ENCODE results near the gene PPP1R13B.

DNA sequence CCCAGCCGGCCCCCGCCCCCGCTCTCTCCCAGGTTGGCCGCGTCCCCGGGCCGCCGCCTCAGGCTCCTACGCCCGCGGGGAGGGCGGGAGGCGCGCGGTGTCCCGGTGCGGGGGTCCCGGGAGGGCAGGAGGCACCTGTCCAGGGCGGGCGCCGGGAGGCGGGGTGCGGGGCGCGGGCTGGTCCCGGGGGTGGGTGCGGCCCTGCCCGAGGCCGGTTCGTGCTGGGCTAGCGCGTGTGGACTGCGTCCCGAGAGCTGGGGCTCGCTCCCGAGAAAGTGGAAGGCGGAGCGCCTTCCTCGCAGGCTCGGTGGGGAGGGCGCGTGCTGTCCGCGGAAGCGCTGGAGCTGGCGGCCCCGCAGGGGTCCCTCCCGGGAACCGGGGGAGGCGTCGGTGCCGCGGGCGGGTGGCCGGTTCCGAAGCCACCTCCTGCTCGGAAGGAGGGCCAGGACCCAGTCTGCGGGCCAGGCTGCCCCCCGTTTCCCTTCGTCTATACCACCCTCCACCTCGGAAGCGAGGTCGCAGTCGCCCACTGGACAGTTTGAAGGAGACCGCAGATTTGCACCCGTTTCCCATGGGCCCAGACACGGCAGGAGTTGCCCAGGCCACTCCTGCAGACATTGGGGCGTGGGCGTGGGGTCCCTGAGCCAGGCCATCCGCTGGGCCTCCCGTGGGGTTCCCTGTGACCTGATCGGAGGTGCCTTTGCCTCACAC lies 131.1 kb downstream of the PPP1R13B start:
- TF ChIP-seq, protein P1, sequence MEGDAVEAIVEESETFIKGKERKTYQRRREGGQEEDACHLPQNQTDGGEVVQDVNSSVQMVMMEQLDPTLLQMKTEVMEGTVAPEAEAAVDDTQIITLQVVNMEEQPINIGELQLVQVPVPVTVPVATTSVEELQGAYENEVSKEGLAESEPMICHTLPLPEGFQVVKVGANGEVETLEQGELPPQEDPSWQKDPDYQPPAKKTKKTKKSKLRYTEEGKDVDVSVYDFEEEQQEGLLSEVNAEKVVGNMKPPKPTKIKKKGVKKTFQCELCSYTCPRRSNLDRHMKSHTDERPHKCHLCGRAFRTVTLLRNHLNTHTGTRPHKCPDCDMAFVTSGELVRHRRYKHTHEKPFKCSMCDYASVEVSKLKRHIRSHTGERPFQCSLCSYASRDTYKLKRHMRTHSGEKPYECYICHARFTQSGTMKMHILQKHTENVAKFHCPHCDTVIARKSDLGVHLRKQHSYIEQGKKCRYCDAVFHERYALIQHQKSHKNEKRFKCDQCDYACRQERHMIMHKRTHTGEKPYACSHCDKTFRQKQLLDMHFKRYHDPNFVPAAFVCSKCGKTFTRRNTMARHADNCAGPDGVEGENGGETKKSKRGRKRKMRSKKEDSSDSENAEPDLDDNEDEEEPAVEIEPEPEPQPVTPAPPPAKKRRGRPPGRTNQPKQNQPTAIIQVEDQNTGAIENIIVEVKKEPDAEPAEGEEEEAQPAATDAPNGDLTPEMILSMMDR (IDR thresholded peaks at IDR 0.05) = no peak
- TF ChIP-seq, protein P2, sequence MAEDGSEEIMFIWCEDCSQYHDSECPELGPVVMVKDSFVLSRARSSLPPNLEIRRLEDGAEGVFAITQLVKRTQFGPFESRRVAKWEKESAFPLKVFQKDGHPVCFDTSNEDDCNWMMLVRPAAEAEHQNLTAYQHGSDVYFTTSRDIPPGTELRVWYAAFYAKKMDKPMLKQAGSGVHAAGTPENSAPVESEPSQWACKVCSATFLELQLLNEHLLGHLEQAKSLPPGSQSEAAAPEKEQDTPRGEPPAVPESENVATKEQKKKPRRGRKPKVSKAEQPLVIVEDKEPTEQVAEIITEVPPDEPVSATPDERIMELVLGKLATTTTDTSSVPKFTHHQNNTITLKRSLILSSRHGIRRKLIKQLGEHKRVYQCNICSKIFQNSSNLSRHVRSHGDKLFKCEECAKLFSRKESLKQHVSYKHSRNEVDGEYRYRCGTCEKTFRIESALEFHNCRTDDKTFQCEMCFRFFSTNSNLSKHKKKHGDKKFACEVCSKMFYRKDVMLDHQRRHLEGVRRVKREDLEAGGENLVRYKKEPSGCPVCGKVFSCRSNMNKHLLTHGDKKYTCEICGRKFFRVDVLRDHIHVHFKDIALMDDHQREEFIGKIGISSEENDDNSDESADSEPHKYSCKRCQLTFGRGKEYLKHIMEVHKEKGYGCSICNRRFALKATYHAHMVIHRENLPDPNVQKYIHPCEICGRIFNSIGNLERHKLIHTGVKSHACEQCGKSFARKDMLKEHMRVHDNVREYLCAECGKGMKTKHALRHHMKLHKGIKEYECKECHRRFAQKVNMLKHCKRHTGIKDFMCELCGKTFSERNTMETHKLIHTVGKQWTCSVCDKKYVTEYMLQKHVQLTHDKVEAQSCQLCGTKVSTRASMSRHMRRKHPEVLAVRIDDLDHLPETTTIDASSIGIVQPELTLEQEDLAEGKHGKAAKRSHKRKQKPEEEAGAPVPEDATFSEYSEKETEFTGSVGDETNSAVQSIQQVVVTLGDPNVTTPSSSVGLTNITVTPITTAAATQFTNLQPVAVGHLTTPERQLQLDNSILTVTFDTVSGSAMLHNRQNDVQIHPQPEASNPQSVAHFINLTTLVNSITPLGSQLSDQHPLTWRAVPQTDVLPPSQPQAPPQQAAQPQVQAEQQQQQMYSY (CRISPR knock-in tag; IDR thresholded peaks at IDR 0.05) = no peak
- no peak for TF ChIP-seq TP53 (CRISPR knock-in tag; IDR thresholded peaks at IDR 0.05)
- TF ChIP-seq, protein P3, sequence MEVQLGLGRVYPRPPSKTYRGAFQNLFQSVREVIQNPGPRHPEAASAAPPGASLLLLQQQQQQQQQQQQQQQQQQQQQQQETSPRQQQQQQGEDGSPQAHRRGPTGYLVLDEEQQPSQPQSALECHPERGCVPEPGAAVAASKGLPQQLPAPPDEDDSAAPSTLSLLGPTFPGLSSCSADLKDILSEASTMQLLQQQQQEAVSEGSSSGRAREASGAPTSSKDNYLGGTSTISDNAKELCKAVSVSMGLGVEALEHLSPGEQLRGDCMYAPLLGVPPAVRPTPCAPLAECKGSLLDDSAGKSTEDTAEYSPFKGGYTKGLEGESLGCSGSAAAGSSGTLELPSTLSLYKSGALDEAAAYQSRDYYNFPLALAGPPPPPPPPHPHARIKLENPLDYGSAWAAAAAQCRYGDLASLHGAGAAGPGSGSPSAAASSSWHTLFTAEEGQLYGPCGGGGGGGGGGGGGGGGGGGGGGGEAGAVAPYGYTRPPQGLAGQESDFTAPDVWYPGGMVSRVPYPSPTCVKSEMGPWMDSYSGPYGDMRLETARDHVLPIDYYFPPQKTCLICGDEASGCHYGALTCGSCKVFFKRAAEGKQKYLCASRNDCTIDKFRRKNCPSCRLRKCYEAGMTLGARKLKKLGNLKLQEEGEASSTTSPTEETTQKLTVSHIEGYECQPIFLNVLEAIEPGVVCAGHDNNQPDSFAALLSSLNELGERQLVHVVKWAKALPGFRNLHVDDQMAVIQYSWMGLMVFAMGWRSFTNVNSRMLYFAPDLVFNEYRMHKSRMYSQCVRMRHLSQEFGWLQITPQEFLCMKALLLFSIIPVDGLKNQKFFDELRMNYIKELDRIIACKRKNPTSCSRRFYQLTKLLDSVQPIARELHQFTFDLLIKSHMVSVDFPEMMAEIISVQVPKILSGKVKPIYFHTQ (CRISPR knock-in tag; IDR thresholded peaks at IDR 0.05) = no peak
- TF ChIP-seq, protein P4, sequence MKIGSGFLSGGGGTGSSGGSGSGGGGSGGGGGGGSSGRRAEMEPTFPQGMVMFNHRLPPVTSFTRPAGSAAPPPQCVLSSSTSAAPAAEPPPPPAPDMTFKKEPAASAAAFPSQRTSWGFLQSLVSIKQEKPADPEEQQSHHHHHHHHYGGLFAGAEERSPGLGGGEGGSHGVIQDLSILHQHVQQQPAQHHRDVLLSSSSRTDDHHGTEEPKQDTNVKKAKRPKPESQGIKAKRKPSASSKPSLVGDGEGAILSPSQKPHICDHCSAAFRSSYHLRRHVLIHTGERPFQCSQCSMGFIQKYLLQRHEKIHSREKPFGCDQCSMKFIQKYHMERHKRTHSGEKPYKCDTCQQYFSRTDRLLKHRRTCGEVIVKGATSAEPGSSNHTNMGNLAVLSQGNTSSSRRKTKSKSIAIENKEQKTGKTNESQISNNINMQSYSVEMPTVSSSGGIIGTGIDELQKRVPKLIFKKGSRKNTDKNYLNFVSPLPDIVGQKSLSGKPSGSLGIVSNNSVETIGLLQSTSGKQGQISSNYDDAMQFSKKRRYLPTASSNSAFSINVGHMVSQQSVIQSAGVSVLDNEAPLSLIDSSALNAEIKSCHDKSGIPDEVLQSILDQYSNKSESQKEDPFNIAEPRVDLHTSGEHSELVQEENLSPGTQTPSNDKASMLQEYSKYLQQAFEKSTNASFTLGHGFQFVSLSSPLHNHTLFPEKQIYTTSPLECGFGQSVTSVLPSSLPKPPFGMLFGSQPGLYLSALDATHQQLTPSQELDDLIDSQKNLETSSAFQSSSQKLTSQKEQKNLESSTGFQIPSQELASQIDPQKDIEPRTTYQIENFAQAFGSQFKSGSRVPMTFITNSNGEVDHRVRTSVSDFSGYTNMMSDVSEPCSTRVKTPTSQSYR (CRISPR knock-in tag; IDR thresholded peaks at IDR 0.05) = no peak
- TF ChIP-seq GABPB1 (CRISPR knock-in tag; IDR thresholded peaks at IDR 0.05) = no peak
- no peak for TF ChIP-seq FOXK1 (CRISPR knock-in tag; IDR thresholded peaks at IDR 0.05)
- TF ChIP-seq, protein P5, sequence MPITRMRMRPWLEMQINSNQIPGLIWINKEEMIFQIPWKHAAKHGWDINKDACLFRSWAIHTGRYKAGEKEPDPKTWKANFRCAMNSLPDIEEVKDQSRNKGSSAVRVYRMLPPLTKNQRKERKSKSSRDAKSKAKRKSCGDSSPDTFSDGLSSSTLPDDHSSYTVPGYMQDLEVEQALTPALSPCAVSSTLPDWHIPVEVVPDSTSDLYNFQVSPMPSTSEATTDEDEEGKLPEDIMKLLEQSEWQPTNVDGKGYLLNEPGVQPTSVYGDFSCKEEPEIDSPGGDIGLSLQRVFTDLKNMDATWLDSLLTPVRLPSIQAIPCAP (CRISPR knock-in tag; IDR thresholded peaks at IDR 0.05) = no peak
- TF ChIP-seq, protein P6, sequence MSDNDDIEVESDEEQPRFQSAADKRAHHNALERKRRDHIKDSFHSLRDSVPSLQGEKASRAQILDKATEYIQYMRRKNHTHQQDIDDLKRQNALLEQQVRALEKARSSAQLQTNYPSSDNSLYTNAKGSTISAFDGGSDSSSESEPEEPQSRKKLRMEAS (CRISPR knock-in tag; IDR thresholded peaks at IDR 0.05) = no peak
- no peak for TF ChIP-seq ELF4 (CRISPR knock-in tag; IDR thresholded peaks at IDR 0.05; ENCODE audit: low read depth)
- TF ChIP-seq NR2C2 (CRISPR knock-in tag; IDR thresholded peaks at IDR 0.05) = no peak
- TF ChIP-seq NR1H2 (CRISPR knock-in tag; IDR thresholded peaks at IDR 0.05) = no peak
- TF ChIP-seq, protein P7, sequence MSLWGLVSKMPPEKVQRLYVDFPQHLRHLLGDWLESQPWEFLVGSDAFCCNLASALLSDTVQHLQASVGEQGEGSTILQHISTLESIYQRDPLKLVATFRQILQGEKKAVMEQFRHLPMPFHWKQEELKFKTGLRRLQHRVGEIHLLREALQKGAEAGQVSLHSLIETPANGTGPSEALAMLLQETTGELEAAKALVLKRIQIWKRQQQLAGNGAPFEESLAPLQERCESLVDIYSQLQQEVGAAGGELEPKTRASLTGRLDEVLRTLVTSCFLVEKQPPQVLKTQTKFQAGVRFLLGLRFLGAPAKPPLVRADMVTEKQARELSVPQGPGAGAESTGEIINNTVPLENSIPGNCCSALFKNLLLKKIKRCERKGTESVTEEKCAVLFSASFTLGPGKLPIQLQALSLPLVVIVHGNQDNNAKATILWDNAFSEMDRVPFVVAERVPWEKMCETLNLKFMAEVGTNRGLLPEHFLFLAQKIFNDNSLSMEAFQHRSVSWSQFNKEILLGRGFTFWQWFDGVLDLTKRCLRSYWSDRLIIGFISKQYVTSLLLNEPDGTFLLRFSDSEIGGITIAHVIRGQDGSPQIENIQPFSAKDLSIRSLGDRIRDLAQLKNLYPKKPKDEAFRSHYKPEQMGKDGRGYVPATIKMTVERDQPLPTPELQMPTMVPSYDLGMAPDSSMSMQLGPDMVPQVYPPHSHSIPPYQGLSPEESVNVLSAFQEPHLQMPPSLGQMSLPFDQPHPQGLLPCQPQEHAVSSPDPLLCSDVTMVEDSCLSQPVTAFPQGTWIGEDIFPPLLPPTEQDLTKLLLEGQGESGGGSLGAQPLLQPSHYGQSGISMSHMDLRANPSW (CRISPR knock-in tag; conservative IDR thresholded peaks at IDR 0.05; ENCODE audit: low read depth) = no peak

Measured in WTC11 (cell line).